K562 (cell line): ENCODE data around the gene RSAD1. TPM values are rescaled to one million over a fixed set of nuclear protein-coding genes. Genes with fewer than 3 reads are reported as not detected.

ENCODE experiments used
- ARID3A ChIP-seq: IDR thresholded peaks from 2 replicates; pipeline ENCODE4 v1.6.1; 2012; ENCODE audit warnings: low read depth, low read length, improper control_type of control experiment, borderline replicate concordance
- ARID4B ChIP-seq: sonication (generic); formaldehyde crosslinking; IDR thresholded peaks from 2 replicates; pipeline ENCODE4 v1.8.0; 2022; ENCODE audit warnings: mild to moderate bottlenecking, missing genetic modification reagents
- FOXK1 ChIP-seq: sonication (generic); formaldehyde crosslinking; IDR thresholded peaks from 2 replicates; pipeline ENCODE4 v1.8.0; 2022; ENCODE audit warnings: missing genetic modification reagents, mild to moderate bottlenecking, borderline replicate concordance
- GABPB2 ChIP-seq: fragments of 250-450 bp; sonication (Bioruptor Pico); conservative IDR thresholded peaks from 2 replicates; pipeline ENCODE4 v1.5.1; 2021; ENCODE audit warnings: mild to moderate bottlenecking
- HDAC2 ChIP-seq: fragments of 450-650 bp; IDR thresholded peaks from 2 replicates; pipeline ENCODE4 v1.6.1; 2016; ENCODE audit warnings: mild to moderate bottlenecking
- HDGF ChIP-seq: fragments of 450-650 bp; IDR thresholded peaks from 2 replicates; pipeline ENCODE4 v1.6.1; 2016
- MCM7 ChIP-seq, 2 experiments: fragments of 450-650 bp; IDR thresholded peaks; 2 replicates each; pipeline ENCODE4 v1.6.1; 2016 to 2018
- MEIS2 ChIP-seq: fragments of 450-650 bp; IDR thresholded peaks from 2 replicates; pipeline ENCODE4 v1.6.1; 2014; ENCODE audit warnings: mild to moderate bottlenecking; ENCODE audit not compliant: partially characterized antibody
- PRMT5 ChIP-seq: sonication (generic); formaldehyde crosslinking; IDR thresholded peaks from 2 replicates; pipeline ENCODE4 v1.5.0; 2020; ENCODE audit warnings: missing genetic modification reagents
- RCOR1 ChIP-seq, 2 experiments: IDR thresholded peaks; 2 replicates each; pipeline ENCODE4 v1.6.1; 2012; ENCODE audit warnings: low read depth in 2 of 2, low read length in 2 of 2, borderline replicate concordance in 1 of 2, improper control_type of control experiment in 1 of 2
- SMAD1 ChIP-seq: fragments of 150-350 bp; IDR thresholded peaks from 2 replicates; pipeline ENCODE4 v1.6.1; 2014; ENCODE audit warnings: low read length, low read depth; ENCODE audit not compliant: partially characterized antibody
- ZBTB40 ChIP-seq, 2 experiments: fragments of 450-650 bp in 1 of 2; sonication (generic) in 1 of 2; formaldehyde crosslinking in 1 of 2; IDR thresholded peaks; 2 replicates each; pipeline versions ENCODE4 v1.7.1 to v1.9.0; 2016 to 2022; ENCODE audit warnings: inconsistent platforms in 1 of 2, mild to moderate bottlenecking in 1 of 2, missing genetic modification reagents in 1 of 2
- polyA plus RNA-seq, 8 experiments: library from polyadenylated mRNA; depleted of rRNA in 4 of 8; stranded (reverse) in 5 of 8; unstranded in 3 of 8; fragments of >200 nt; fragmentation: Nextera tagmentation in 2 of 8; fragmentation: Illumina TruSeq in 1 of 8; extraction: Ambion mirVana in 2 of 8; extraction: Trizol in 1 of 8; gene quantifications; 2 replicates each; pipeline versions ENCODE4 v1.2.1 to v1.2.3, GENCODE V29; 2011 to 2014; ENCODE audit warnings: inconsistent platforms in 1 of 8, missing spikeins in 1 of 8
- total RNA-seq, 7 experiments: library from RNA; depleted of rRNA in 6 of 7; stranded (reverse); fragments of >200 nt in 6 of 7; fragmentation: Illumina TruSeq in 2 of 7; extraction: Trizol in 2 of 7; gene quantifications; 2 replicates each; pipeline versions ENCODE4 v1.2.1 to v1.2.3, GENCODE V29; 2011 to 2021; ENCODE audit warnings: low replicate concordance in 1 of 7

Gene RSAD1
- total and polyA plus RNA-seq, 9 of the 15 experiments (the other 6 are each of a cell fraction or from before 2014, with no cell fraction given): 4.5 to 42.5 (median 26.8) TPM

- no peak for TF ChIP-seq ARID4B (CRISPR knock-in tag)
- no peak for TF ChIP-seq MEIS2
- TF ChIP-seq ZBTB40 (IDR thresholded peaks at IDR 0.05): no peak
- TF ChIP-seq ZBTB40 (CRISPR knock-in tag; IDR thresholded peaks at IDR 0.05): no peak
- TF ChIP-seq RCOR1 (IDR thresholded peaks at IDR 0.05; ENCODE audit: borderline replicate concordance in 1 of 2, low read depth in 2 of 2, low read length in 2 of 2): no peak
- no peak for TF ChIP-seq FOXK1 (CRISPR knock-in tag)
- no peak for TF ChIP-seq MCM7 (IDR thresholded peaks at IDR 0.05)
- TF ChIP-seq ARID3A: no peak
- no peak for TF ChIP-seq GABPB2 (CRISPR knock-in tag)
- TF ChIP-seq SMAD1: no peak
- TF ChIP-seq PRMT5 (CRISPR knock-in tag): no peak
- no peak for TF ChIP-seq HDGF
- TF ChIP-seq HDAC2: no peak
Observed at GRCh38 chr17:50448643-50449042, 30.0 kb upstream of the RSAD1 start (continued).
